Stimulated activated CD8-positive, alpha-beta memory T cell treated with anti-CD3 and anti-CD28 coated beads, Interleukin-12 subunit alpha, Interleukin-12 subunit beta, amount 100 ng/mL, for 24 hours (primary cell): ENCODE results near the gene FGGY.
"Not testable (repeated sequence)": the region's sequence is repeated elsewhere in the genome, so short reads cannot be mapped to it uniquely, and the experiment has no call there.

Source experiments
- DNase-seq: peaks from one replicate; pipeline ENCODE4 v3.0.0-alpha.2; 2020; ENCODE audit errors: extremely low read depth

Gene FGGY

DNA sequence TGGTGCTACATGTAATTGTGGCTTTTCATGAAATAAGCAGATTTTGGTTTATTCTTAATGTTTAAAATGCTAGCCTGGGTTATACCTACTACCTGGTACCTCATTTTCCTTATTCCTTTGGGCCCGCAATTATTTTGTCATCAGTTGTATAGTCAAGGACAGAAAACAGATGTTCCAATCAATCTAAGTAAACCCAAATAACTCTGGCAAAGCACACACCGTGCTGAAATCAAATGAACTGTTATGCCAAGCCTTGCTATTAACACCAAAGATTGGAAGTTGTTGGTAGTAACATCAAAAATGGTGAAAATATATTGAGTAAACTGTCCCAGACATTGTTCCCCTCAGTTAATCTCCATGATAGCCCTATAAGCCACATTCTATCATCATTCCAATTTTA lies 248.9 kb downstream of the FGGY start:
- no peak for DNase-seq

DNA sequence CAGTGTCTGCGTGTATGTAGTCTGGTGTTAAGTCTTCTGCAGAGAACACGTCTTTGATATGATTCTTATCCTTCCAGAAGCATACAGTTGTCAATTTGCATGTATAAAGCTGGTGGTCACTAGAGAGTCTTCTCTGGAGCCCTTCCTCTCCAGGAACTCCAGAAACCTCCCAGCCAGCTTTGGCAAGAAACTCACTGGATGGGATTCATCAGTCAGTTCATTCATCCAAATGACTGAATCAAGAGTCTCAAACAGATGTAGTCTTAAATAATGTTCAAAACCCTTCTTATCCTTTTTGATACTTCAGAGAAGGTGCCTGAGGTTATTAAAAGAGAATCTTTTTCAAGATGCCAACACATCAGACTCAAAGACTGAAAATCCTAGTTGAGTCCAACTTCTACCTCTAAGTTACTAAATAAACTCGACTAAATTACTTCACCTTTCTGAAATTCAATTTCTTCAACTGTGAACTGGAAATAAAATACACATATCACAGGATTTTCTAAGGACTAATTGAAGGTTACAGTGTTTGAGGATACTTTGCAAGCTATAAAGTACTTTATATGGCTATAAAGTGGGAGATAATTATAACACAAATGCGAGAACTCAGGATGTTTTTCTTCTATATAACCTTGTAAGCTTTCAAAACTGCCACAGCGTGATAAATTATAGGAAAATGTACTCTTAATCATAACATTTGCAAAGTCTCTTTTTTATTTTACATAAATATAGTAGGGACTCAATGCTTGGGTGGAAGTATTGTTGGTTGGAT lies 252.4 kb downstream of the FGGY start:
- no peak for DNase-seq

DNA sequence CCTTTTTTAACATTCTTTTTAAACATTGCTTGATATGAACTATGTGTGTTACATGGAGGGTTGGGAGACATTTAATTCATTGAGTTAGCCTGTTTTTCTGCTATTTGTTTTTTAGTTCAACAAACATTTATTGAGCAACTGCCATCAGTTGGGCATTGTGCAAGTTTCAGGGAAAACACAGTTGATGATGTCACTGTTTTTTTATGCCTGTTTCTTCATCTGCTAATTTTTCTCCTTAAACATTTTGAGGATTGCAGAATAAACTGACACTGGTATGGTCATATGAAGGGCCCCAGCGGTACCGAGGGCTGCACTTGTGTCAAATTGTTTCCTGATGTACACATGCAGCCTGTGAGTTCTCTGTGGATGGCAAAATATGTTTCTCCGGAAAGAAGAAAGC lies 253.0 kb downstream of the FGGY start:
- DNase-seq, result no peak

DNA sequence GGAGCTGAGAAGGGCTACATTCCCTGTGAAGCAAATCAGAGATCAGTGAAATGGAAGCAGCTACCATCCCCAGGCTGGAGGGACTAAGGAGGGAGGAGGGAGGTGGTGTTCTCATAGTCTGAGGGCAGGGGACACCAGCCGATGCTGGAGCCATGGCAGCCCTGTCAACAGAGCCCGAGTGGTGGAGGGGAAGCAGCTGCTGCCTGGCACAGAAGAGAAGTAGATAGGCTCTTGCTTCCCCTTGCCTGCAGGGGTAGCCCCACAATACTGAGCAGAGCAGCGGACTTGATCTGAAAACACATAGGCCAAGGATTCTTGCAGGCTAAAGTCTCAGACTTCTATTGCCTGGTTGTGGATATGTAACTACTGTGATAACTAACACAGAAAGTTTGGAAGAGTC lies 255.1 kb downstream of the FGGY start:
- no peak for DNase-seq

DNA sequence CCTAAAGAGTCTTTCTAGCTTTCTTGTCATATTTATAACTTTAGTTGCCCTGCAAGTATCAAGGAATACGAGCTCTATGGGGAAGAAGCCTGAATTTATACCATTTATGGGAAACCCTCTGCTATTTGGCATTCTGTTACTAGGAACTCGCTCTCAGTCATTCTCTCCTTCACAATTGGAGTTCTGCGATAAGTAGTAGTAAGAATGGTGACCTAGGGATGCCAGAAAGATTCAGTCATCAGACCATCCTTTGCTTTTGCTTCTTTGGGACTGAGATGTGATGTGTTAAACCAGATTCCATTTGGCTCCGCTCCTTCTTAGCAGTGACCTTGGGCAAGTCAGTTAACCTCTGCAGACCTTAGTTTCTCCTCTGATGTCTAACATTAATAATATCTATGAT lies 256.5 kb downstream of the FGGY start:
- DNase-seq, result no peak

DNA sequence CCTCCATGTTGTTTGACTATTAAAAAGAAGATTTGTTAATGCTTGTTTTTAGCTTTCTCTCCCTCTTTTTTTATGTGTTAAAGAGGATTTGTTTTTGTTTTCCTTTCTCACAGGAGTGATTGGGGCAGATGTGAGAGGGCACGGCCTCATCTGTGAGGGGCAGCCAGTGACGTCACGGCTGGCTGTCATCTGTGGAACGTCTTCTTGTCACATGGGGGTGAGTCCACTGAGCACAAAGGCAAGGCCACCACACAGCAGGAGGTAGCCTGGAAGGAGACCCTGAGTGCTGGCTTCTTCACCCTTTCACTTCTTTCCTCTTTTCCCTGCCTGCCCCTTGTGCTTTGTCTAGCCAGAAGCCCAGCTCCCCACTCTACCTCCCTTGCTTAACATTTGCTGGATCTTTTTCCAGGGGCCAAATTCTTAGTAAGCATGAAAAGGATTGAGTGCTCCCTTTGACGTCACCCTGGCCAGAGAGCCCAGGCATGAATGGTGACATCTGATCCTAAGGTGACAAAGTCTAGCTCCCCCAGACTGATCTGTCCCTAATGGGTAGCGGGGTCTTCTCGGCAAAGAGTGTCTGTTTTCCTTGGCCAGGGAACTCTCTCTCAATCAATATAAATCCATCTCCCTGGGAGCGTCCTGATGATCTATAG lies 257.2 kb downstream of the FGGY start:
- no peak for DNase-seq

DNA sequence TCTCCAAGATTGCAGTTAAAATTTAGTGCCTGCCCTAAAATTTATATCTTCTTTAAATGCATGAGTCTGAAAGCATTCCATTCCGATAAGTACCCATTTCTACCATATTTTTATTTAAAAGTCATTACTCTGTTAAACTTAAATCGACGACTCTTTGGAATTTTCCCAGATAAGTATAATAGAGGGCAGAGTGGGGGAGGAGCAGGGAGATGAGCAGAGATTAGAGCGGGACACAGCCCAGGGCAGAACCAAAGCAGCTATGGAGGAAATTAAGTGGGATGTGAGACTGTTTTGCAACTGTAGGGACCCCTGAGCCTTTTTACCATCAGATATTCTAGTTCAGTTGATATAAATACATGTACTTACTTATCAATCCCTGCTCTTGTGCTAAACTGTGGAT lies 257.9 kb downstream of the FGGY start:
- DNase-seq, result no peak

DNA sequence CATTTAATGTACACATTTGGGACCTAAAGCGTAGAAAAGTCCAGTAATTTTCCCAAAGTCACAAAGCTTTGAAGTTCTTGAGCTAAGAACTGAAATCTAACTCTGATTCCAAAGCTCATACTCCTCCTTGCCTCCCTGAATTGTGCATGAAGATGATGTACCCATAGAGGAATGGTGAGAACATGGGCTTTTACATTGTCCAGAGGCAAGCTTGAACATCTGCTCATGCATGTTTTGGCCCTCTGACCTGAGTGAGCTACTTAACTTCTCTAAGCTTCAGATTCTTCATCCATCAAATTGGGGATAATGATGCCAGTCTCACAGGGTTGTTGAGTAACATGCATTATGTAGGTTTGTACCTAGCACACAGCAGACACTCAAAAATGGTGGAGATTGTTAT lies 259.5 kb downstream of the FGGY start:
- no peak for DNase-seq

DNA sequence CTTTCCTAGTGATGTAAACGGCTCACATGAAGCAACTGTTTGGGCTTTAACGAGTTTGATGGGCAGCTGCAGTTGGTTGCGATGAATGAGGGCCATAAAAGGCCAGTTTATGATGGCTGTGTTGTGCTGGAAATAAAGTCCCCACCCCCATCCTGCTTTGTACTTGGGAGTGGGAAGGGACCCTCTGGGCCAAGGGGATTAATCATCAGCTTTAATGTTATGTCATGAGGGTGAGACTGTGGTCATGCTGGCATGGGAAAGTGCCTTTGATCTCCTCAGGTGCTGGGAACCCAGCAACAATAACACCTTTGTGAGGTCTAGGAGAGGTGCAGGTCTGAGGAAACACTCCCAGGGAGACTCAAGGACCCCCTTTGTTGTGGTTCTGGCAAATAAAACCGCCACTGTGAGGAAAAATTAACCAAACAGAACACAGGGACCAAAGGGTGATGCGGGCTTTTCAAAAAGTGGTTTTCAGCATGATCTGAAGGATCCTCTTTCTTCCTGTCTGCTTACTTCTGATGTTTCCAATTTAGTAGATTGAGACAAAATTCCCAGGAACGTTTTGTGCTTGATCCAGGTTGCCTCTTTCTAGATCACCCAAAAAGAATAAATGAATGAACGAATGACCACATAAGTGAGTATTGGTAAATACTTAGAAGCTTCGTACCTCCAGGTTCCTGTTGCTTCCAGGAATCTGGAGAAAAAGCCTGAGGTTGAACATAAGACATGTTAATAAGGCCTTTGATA lies 260.1 kb downstream of the FGGY start:
- no peak for DNase-seq

DNA sequence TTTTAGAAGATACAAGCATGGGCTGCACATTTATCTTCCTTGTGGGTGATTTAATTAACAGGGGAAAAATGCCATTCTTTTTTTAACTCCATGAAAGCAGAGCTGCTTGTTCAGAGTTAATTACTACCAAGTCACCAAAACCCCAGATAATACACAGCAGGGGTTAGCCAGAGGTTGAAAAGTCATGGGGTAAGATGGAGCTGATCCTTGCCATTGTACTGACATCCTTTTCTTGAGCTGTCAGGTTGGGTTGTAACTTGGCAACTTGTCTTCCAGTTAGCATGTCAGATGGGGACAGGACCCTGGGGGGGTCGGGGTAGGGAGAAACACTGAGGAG lies 260.6 kb downstream of the FGGY start:
- no peak for DNase-seq

DNA sequence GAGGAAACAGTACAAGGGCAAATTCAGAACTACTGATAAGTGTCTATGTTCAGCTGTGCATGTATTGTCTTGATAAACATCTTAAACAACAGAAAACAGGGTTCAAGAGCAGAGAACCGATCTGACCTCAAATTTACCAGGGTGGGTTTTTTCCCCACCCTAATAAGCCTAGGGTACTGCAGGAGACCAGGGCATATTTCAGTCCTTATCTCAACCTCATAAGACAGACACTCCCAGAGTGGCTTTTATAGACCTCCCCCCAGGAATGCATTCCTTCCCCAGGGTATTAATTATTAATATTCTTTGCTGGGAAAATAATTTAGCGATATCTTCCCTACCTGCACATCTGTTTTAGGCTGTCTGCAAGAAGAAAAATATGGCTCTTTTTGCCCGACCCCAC lies 261.7 kb downstream of the FGGY start:
- not testable (repeated sequence) for DNase-seq

DNA sequence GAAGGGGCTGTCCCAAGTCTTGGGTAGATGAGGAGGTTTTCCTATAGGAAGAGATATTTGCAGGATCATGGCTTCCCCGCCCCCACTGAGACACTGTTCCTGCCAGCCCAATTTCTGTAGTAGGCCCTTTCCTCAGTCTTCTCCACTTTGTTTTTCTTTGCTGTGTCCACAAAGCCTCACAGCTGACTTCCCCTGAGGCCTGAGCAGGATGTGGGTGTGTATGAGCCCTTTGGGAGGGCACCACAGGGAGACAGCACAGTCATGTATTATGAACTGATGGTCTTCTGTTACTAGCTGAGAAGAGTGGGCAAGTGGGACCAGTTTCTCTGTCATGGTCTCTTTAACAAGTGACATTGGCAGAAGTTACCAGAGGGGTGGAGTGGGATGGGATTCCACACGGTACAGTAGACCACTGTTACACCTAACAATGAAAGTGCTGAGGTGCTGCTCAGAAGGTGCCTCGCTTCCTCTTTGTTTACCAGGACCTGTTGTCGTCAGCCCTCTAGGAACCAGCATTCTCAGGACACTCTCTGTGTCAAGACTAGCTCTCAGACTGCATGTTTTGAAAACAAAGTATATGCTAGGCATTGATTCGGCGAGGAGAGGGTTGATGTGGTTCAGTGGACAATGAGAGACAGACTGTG lies 264.0 kb downstream of the FGGY start:
- DNase-seq, result no peak

DNA sequence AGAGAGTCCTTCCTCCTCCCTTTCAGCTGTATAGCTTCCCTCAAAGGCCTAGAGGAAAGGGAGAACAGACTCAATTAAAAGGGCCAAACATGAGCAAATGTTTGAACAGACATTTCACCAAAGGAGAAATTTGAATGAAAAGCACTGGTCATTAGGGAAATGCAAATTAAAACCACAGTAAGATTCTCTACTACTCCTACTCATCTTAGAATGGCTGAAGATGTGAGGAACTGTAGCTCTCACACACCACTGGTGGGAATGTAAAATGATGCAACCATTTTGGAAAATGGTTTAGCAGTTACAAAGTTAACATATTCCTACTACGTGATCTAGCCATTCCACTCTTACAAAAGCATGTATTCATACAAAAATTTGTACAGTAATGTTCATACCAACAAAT lies 264.9 kb downstream of the FGGY start:
- DNase-seq, result no peak

DNA sequence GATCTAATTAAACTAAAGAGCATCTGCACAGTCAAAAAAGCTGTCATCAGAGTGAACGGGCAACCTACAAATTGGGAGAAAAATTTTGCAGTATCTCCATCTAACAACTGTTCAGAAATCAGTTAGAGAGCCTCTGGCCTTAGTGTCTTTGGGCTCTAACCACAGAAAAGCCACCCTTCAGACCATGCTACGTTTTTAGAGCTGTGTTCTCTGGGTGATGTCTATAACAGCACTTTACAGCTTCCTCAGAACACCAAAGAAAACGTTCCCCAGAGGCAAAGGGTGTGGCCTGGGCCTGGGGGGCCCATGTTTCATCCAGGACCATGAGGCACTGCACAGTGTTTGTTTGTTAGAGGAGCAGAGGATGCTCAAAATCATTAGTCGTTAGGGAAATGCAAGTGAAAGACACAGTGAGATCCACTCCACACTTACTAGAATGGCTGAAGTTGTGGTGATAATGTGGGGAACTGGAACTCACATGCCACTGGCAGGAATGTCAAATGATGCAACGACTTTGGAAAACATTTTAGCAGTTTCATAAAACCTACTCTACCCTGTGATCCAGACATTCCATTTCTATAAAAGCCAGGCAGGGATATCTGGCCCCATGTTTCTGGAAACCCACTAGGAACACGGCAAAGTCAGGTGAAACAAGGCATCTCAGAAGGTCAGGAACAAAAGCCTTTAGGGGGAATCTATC lies 267.4 kb downstream of the FGGY start:
- DNase-seq, result no peak

DNA sequence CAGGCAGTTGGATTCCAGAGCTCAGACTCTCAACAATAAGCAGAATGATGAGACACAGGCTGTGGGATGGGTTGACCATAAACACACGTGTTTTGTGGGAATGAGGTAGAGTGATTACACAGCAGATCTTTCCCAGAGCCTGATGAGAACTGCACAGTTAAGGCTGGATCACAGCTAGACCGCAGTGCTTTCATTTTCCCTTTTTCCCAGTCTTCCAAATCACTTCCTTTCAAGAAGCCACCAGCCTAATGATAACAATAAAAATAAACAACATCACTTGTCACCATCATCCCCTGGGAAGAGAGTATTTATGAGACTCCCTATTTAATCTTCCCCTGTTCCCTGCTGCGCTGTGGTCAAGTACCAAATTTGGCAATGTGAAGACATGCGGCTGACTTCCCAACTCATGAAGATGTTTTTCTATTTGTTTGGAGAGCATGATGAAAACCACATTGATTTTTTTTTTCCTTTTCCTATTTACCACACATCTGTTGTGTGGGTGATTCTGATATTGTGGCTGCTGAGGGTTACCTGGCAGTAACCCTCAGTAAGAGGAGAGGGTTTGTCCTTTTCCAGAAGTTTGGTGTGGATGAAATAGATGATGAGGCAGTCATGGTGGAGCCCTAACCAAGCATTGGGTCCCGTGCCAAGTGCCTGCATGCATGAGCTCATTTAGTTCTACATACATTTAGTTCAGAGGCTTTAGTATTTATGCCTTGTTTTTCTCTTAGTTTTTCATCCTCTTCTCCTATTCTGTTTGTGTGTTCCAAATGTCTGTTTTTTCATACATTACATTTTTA lies 268.9 kb downstream of the FGGY start:
- DNase-seq, result no peak

DNA sequence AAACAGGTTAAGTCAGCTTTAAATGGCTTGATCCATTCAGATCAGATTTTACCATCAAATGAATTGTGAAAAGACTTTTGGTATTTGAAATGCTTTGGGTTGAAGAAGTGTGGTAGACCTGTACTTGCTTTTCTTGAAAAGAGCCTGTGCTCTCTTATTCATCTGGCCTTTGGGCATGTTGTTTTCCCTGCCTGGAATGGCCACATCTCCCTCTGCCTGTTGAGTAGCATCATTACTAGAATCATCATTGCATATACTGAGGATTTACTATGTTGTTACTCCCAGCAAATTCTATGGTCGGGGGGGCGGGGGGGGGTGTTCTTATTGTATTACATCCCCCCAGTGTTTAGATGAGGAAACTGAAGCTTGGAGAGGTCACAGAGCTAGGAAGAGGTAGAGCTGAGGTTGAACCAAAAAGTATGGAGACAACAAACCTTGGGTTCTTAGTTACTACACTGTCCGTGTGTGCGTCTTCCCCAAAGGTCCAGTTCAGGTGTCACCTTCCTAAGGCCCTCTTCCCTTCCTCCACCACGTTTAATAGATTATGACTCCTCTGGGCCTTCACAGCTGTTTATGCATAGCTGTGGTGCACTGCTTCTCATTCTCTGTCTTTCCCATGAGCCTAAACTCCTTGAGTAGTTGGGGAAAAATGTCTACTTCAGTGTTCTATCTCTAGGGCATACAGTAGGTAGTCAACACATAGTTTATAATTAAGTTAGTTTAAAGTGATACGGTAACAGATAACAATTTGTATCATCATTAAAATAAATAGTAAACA lies 271.5 kb downstream of the FGGY start:
- no peak for DNase-seq

DNA sequence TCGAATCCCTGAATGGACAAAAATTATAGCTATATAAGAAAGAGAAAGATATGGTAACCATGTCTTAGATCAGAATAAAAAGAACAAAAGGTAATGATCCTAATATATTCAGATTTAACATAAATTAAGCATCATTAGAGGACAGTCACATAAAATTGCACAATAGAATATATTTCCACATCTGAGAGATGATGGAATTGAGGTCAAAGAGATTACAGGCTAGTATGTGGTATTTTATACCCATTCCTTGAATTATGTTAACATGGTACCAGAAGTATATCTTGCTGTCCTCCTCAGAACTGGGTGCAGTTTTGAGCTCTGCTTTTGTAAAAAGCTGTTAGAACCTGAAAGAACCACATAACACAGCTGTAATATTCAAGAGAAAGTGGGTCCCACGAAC lies 272.3 kb downstream of the FGGY start:
- no peak for DNase-seq

DNA sequence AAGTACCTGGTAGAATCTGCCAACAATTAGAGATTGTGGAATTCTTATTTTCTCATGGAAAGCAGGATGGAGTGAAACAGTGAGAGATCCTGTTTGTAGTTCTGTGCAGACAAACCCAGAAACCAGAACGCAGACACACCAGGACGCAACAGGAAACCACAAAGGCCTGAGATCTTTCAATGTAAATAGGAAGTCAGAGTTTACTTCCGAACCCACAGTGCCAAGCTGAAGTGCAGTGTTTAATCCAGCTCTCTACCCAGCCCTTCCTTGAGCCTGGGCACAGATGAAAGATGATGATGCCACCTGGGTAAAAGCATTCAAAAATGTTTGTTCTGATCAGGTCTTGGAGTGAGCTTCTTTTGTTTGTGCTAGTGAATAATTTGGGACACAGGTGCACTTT lies 273.6 kb downstream of the FGGY start:
- no peak for DNase-seq

DNA sequence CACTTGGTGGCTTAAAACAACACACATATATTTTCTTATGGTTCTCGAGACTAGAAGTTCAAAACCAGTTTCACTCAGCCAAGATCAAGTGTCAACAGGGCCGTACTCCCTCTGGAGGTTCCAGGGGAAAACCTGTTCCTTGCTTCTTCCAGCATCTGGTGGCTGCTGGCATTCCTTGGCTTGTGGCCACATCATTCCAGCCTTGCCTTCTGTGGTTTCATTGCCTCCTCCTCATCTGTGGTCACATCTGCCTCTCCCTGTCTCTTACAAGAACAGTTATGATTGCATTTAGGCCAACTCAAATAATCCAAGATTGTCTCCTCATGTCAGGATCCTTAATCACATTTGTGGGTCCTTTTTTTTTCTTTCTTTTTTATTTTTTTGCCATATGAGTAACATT lies 277.2 kb downstream of the FGGY start:
- no peak for DNase-seq

DNA sequence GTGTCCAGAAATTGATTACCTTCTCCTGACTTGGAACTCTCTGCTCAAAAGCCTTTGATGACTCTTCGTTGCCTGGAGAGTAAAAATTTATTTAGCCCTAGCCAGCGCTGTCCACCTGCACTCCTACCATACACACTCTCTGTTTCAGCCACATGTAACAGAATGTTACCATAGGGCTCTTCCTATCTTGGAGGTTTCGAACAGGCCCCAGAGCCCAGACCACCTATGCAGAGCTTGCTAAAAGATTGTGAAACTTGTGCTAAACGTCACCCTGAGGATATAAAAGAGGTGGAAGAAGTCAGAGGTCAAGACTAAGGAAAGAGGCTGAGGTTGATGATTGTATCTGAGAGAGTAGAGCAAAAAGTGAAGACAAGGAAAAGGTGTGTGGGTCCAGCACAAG lies 280.9 kb downstream of the FGGY start:
- DNase-seq, result no peak
